Hepatocyte (in vitro differentiated cells): ENCODE measurements around the gene SLC35E2B.
"Not testable (repeated sequence)": the region's sequence is repeated elsewhere in the genome, so short reads cannot be mapped to it uniquely, and the experiment has no call there.

ENCODE experiments used
- CTCF ChIP-seq: fragments of 200-600 bp; sonication (generic); IDR thresholded peaks from 2 replicates; pipeline ENCODE4 v1.5.1; 2016; ENCODE audit warnings: antibody characterized with exemption, mild to moderate bottlenecking; ENCODE audit not compliant: poor library complexity
- EZH2 ChIP-seq: fragments of 200-600 bp; sonication (generic); IDR thresholded peaks from 2 replicates; pipeline ENCODE4 v1.6.1; 2016; ENCODE audit warnings: antibody characterized with exemption, mild to moderate bottlenecking, borderline replicate concordance
- EZH2phosphoT487 ChIP-seq: fragments of 200-600 bp; sonication (generic); IDR thresholded peaks from one replicate; pipeline ENCODE4 v1.6.1; 2018; ENCODE audit warnings: antibody characterized with exemption, mild to moderate bottlenecking, low read depth, moderate library complexity; ENCODE audit not compliant: unreplicated experiment, severe bottlenecking

- TF ChIP-seq CTCF, EZH2, EZH2phosphoT487: not testable (repeated sequence)
Observed at GRCh38 chr1:1636621-1637478, 55.7 kb downstream of the SLC35E2B start.
